ES-I3 (cell line): ENCODE measurements around the gene SP3.
A peak's percentile ranks its signal among the peaks of the same experiment; 100 is the strongest.

Experiments used
- H3K36me3 ChIP-seq: 2 replicates; pipeline ENCODE4 v1.6.1; 2013; ENCODE audit warnings: mild to moderate bottlenecking, low read length, control low read depth, moderate library complexity; ENCODE audit not compliant: insufficient read depth
- H3K4me1 ChIP-seq: 2 replicates; pipeline ENCODE4 v1.6.1; 2013; ENCODE audit warnings: mild to moderate bottlenecking, control low read depth, low read length; ENCODE audit not compliant: insufficient read depth
- H3K9ac ChIP-seq: 2 replicates; pipeline ENCODE4 v1.6.1; 2013; ENCODE audit warnings: low read depth, mild to moderate bottlenecking, low read length, moderate library complexity
- H3K9me3 ChIP-seq: 2 replicates; pipeline ENCODE4 v1.6.1; 2013; ENCODE audit warnings: mild to moderate bottlenecking, low read length, moderate library complexity; ENCODE audit not compliant: control insufficient read depth, insufficient read depth

Gene SP3

GRCh38 chr2:173968551-173968950, 3.4 kb upstream of the SP3 start:
- peaks cover 8% of the 10 kb centered on the region for H3K4me1 ChIP-seq
- no peak overlapping the region for H3K9ac ChIP-seq
- no peaks in the 10 kb centered on the region for H3K36me3 ChIP-seq
- H3K9me3 ChIP-seq: no peaks in the 10 kb centered on the region

DNA sequence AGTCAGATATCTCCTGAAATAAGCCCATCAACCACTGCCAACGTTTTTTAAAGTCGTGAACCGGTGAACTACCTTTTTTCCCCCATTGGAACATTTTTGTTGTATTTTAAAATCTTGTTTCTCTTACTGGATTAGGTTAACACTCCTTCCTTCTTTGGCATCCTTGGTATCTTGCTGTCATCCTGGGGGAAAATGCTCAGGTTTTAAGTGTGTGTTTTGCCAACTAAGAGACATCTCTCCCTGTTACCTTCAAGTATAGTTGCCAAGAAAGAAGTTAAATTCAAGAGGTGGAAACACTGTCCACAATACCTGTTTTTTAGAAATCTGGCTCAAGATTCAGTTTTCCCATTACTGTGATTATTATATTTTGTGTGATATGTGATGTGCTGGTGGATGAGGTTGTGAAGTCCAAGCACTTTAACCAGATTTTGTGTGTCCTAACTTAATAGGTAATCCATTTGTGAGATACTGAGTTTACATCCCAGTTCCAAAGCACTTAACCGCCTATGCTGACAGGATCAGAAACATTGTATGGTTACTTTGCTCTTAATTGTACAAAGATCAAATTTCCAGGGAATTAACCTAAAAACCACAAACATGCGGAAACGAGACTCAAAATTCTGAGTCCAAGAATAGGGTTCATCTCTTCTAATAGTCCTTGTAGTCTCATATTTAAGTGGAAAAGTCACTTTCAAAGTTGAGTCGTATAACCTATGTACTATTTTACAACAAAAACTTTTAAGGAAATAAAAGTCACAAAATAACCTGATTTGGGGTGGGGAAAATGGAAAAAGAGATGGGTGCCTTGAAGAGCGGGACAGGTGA, 1.3 kb upstream of the SP3 start:
- no peaks in the 10 kb centered on the region for H3K36me3 ChIP-seq
- H3K9me3 ChIP-seq: no peaks in the 10 kb centered on the region
- H3K9ac ChIP-seq: peak overlapping the region; percentile 94
- peaks cover 8% of the 10 kb centered on the region; the same call in 1 of the 2 replicates for H3K4me1 ChIP-seq

GRCh38 chr2:173964565-173965371, 405 bp downstream of the SP3 start:
- Histone ChIP-seq H3K9ac (peak overlapping the region; percentile 94), H3K4me1 (peaks cover 3% of the 10 kb centered on the region; the same call in 1 of the 2 replicates), H3K36me3 (no peaks in the 10 kb centered on the region), H3K9me3 (no peaks in the 10 kb centered on the region)

DNA sequence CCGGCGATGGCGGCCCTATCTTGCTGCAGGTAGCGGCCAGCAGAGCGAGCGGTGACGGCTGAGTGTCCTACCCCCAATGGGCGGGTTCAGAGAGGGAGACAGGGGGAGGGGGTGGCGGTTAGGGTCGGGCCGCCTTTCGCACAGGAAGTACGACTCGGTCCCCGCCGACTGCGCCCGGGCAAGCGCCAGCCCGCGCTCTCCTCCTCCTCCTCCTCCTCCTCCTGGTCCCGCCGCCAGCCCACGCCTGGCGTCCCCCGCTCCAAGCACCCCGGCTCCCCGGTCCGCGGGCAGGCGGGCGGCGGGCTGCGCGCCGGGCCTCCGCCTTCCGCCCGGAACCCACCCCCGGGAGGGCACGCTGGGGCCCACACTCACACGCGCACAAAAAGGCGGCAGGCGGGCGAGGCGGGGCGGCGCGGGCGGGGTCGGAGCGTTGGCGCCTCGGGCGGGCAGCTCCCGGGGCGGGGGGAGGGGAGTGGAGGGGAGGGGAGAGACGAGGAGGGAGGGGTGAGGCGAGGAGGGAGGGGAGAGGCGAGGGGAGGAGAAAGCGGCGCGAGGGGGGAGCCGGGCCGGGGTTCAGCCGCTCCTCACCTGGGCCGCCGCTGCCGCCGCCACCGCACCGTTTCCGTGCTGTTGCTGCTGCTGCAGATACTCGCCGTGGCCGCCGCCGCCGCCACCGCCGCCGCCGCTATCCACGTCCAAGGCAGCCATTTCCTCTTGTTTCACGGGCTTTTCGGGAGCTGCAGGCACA, 1.2 kb downstream of the SP3 start:
- H3K36me3 ChIP-seq: no peaks in the 10 kb centered on the region
- peaks cover 3% of the 10 kb centered on the region; the same call in 1 of the 2 replicates for H3K4me1 ChIP-seq
- H3K9ac ChIP-seq: peak overlapping the region; percentile 88
- no peaks in the 10 kb centered on the region for H3K9me3 ChIP-seq

- Histone ChIP-seq H3K36me3 (no peaks in the 10 kb centered on the region), H3K9ac (peak overlapping the region; percentile 88), H3K9me3 (no peaks in the 10 kb centered on the region), H3K4me1 (peaks cover 3% of the 10 kb centered on the region; the same call in 1 of the 2 replicates)
Measured at GRCh38 chr2:173963323-173963816, 1.8 kb downstream of the SP3 start.

GRCh38 chr2:173962583-173963110, 2.5 kb downstream of the SP3 start:
- Histone ChIP-seq H3K36me3 (no peaks in the 10 kb centered on the region), H3K9me3 (no peaks in the 10 kb centered on the region), H3K9ac (peak overlapping the region; percentile 88), H3K4me1 (peaks cover 3% of the 10 kb centered on the region; the same call in 1 of the 2 replicates)

GRCh38 chr2:173962031-173962430, 3.1 kb downstream of the SP3 start:
- no peaks in the 10 kb centered on the region for H3K9me3 ChIP-seq
- peaks cover 3% of the 10 kb centered on the region; the same call in 1 of the 2 replicates for H3K4me1 ChIP-seq
- H3K9ac ChIP-seq: peak overlapping the region; percentile 29; the same call in 1 of the 2 replicates
- H3K36me3 ChIP-seq: no peaks in the 10 kb centered on the region

- no peak overlapping the region for H3K9ac ChIP-seq
- no peaks in the 10 kb centered on the region for H3K36me3 ChIP-seq
- H3K4me1 ChIP-seq: peaks cover 3% of the 10 kb centered on the region; the same call in 1 of the 2 replicates
- no peaks in the 10 kb centered on the region for H3K9me3 ChIP-seq
Measured at GRCh38 chr2:173961346-173961705, 3.8 kb downstream of the SP3 start.

- H3K9ac ChIP-seq: no peak overlapping the region
- no peaks in the 10 kb centered on the region for H3K9me3 ChIP-seq
- peaks cover 12% of the 10 kb centered on the region for H3K36me3 ChIP-seq
- H3K4me1 ChIP-seq: peaks cover 3% of the 10 kb centered on the region; the same call in 1 of the 2 replicates
Measured at GRCh38 chr2:173959909-173960308, 5.3 kb downstream of the SP3 start.

DNA sequence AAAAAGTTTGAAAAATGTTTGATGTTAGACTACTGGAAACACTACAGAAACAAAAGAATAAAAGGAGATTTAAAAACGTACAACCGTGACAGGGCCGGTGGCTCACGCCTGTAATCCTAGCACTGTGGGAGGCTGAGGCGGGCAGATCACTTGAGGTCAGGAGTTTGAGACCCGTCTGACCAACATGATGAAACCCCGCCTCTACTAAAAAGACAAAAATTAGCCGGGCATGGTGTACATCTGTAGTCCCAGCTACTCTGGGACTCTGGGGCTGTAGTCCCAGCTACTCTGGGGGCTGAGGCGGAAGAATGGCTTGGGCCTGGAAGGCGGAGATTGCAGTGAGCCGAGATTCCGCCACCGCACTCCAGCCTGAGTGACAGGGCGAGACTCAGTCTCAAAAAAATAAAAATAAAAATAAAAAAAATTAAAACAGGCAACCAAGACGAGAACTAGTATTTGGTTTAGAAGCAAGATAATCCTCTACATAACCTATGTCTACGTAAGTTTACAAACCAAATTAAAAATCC, 5.8 kb downstream of the SP3 start:
- H3K9ac ChIP-seq: no peak overlapping the region
- peaks cover 14% of the 10 kb centered on the region for H3K36me3 ChIP-seq
- H3K9me3 ChIP-seq: no peaks in the 10 kb centered on the region
- H3K4me1 ChIP-seq: peaks cover 3% of the 10 kb centered on the region; the same call in 1 of the 2 replicates

GRCh38 chr2:173958198-173958846, 6.9 kb downstream of the SP3 start:
- Histone ChIP-seq H3K9ac (no peak overlapping the region), H3K4me1 (peaks cover 3% of the 10 kb centered on the region; the same call in 1 of the 2 replicates), H3K9me3 (no peaks in the 10 kb centered on the region), H3K36me3 (peaks cover 14% of the 10 kb centered on the region)

DNA sequence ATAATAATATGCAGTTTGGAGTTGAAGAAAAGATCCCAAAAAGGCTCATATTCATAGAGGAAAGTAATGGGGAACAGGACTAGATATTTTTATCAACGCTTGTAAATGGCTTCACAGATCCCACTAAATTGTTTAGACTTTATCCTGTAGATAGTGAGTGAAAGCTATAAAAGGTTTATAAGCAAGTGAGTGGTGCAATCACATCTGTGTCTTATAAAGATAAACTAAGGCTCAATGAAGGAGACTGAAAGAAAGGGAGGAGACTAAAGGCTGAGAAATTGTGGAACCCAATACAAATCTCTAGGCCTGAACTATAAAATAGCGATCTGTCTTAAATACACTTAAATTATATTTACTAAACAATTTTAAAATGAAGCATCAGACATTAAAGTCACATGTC, 7.7 kb downstream of the SP3 start:
- no peak overlapping the region for H3K9ac ChIP-seq
- H3K4me1 ChIP-seq: peaks cover 3% of the 10 kb centered on the region; the same call in 1 of the 2 replicates
- peaks cover 14% of the 10 kb centered on the region for H3K36me3 ChIP-seq
- no peaks in the 10 kb centered on the region for H3K9me3 ChIP-seq

GRCh38 chr2:173956454-173956853, 8.7 kb downstream of the SP3 start:
- no peaks in the 10 kb centered on the region for H3K9me3 ChIP-seq
- H3K36me3 ChIP-seq: peaks cover 14% of the 10 kb centered on the region
- H3K4me1 ChIP-seq: peaks cover 3% of the 10 kb centered on the region; the same call in 1 of the 2 replicates
- H3K9ac ChIP-seq: no peak overlapping the region
